GM10847 (cell line): ENCODE results near the gene CEP85L.

Experiments
- POLR2A ChIP-seq: IDR thresholded peaks from 2 replicates; pipeline ENCODE4 v1.6.1; 2011; ENCODE audit not compliant: insufficient read length; ENCODE audit errors: extremely low read depth

The CEP85L gene

DNA sequence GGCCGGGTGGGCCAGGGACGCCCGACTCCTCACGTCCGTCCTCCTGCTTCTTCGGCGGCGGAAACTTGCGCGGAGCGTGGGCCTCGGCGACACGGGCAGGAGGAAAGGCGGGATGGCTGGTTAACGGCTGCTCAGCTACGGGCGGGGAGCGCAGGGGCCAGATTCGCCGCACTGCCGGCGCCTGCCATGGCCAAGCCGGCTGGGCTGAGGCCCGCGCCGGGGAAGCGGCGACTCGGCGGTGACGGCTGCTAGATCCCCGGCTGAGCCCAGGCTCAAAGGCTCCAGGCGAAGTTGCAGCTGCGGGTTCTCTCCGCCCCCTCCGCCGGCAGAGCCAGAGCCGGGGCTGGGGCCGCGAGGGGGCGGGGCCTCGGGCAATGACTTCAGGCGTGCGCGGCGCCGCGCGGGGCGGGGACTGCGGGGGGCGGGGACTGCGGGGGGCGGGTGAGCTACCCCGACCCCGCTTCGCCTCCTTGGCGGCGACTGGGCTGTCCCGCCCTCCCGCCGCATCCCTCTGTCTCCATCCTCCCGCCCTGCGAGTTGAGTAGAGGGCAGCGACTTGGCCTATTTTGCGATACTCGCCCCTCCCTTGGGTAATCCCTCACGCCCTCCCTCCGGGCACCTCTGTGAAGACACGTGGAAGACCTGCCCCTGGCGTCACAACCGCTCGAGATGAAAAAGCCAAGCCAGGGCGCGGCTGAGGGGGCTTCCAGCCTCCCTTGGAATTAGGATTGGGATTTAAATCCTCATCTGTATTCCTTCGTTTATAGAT, at the start of gene CEP85L:
Gene CEP85L, minus strand, starts transcription at position 310 of the 769 bp plus-strand sequence. CDS start 322 bp downstream, outside the sequence.
- peak; percentile 48 for TF ChIP-seq POLR2A

GRCh38 chr6:118700531-118700930, 49.1 kb upstream of the CEP85L start:
- TF ChIP-seq POLR2A, result no peak

DNA sequence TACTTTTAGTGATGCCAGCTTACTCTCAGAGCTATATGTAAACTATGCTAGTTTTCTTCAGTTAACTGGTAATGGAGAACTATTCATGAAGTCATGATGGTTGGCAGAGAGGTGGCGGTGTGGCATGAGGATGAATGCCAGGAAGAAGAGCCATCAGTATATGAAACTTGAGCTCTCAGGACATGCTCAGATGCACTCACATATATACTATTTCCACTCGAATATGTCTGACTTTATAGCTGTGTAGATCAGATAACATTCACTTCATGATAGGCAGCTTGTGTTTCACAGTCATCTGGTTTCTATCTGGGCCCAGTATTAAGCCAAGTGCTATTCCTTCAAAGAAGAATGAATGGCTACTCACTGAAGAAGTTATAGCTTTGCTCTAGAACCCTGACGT, 46.2 kb upstream of the CEP85L start:
- TF ChIP-seq POLR2A, result no peak

GRCh38 chr6:118696271-118696670, 44.9 kb upstream of the CEP85L start:
- TF ChIP-seq POLR2A, result no peak

- no peak for TF ChIP-seq POLR2A
Observed at GRCh38 chr6:118693562-118693961, 42.2 kb upstream of the CEP85L start.

GRCh38 chr6:118685823-118686449, 34.5 kb upstream of the CEP85L start:
- TF ChIP-seq POLR2A, result no peak

DNA sequence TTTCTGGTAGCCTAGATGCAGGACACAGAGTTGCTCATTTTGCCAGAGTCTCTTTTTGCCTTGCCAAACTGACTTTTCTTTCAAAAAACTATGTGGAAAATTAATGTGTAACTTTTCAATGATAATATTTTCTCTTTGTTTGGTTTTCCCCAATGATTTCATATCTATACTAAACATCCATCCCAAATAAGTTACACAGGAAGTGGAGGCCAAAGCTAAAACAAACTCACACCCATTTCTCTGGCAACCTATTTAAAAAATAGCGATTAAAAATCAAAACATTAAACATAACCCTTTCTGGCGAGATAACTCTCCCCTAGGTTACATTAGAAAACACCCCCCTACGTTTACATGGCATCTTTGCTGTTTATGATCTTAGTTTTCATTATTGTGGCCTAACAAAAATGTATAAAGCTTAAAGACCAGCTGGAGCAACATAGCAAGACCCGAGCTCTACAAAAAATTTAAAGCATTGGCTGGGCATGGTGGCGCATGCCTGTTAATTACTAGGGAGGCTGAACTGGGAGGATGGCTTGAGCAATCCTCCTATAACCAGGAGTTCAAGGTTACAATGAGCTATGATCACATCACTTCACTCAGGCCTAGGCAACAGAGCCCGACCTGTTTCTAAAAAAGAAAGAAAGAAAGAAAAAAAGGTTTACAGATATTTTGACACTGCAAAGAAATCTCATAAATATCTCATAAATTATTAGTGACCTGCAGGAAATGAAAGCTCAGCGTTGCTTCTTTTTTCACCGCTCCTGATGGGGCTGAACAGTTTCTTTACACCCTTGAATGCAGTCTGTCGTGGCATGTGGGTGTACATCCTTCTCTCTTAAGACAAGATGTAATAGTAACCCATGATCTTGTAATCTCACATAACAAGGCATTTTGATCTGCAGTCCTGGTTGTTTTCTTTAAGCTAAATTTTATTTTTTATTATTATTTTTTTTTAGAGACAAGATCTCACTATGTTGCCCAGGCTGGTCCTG, 32.8 kb upstream of the CEP85L start:
- TF ChIP-seq POLR2A, result no peak

- TF ChIP-seq POLR2A, result no peak
Observed at GRCh38 chr6:118680452-118681095, 29.2 kb upstream of the CEP85L start.

DNA sequence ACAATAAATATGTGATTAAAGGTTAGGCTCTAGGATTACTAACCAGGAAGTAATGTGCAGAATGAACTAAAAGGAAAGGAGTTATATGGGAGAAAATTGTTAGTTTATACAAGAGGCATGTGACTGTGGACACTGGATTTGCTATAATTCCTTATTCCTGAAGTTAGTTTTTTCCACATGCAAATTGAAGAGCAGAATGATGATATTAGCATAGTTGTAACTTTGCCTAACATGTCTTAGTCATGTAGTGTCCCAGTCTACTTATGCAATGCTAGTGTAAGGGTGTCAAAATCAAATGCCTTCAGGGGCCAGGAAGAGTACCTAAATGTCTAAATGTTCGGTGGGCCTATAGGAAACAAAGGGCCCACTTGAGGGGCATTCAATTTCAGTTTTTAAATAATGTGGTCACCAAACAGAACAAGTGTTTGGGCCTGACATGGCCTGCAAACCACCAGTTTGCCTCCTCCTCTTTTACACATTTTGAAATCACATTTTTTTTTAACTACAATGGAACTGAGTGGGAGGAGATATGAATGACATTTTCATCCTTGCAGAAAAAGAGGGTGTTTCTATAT, 28.0 kb upstream of the CEP85L start:
- no peak for TF ChIP-seq POLR2A

- no peak for TF ChIP-seq POLR2A
Observed at GRCh38 chr6:118678866-118679265, 27.5 kb upstream of the CEP85L start.

DNA sequence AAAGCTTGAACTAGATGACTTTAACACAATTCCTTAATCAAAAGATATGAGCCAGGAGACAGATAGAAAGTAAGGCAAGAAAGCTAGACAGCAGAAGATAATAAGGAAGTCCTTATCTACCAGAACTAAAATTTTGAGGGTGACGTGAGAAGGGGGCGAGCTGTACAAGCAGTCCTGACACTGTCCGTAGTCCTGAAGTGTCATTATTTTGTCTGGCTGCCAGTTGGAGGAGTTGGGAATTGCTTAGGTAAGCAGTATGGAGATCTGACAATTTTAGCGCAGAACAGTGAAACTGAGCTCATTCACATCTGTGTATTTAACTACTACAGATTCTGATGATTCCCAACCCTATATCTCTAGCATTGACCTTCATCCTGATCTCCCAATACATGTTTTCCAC, 25.8 kb upstream of the CEP85L start:
- no peak for TF ChIP-seq POLR2A

- no peak for TF ChIP-seq POLR2A
Observed at GRCh38 chr6:118675225-118675624, 23.8 kb upstream of the CEP85L start.

DNA sequence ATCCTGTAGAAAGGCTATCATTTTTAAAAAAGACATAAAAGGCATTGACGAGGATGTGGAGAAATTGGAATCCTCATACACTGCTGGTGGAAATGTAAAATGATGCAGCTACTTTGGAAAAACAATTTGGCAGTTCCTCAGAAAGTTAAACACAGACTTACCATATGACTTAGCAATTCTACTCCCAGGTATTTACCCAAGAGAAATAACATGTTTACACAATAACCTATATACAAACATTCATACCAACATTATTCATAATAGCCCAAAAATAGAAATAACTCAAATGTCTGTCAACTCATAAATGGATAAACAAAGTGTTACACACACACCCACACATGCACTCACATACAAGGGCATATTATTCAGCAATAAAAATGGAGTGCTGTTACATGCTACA, 23.4 kb upstream of the CEP85L start:
- no peak for TF ChIP-seq POLR2A

- TF ChIP-seq POLR2A, result no peak
Observed at GRCh38 chr6:118672678-118673077, 21.3 kb upstream of the CEP85L start.

GRCh38 chr6:118669561-118669960, 18.2 kb upstream of the CEP85L start:
- no peak for TF ChIP-seq POLR2A
